GM20431 (cell line): ENCODE data around the gene DPM3.
"Not testable (repeated sequence)": the region's sequence is repeated elsewhere in the genome, so short reads cannot be mapped to it uniquely, and the experiment has no call there.

Source experiments
- in situ Hi-C: fragments of 300-500 bp; cut with MseI, MboI; formaldehyde crosslinking; loops from one replicate; pipeline ENCODE4 v1.15.0; 2020; ENCODE audit warnings: low sequenced_read_pairs; ENCODE audit not compliant: unreplicated experiment

Gene DPM3

GRCh38 chr1:155163785-155164184, 23.5 kb upstream of the DPM3 start:
- in situ Hi-C loops: loop anchor here (5.0 kb wide), 1 partner anchor 66 kb away; no protein-coding TSS in a partner anchor

GRCh38 chr1:155162631-155163030, 22.3 kb upstream of the DPM3 start:
- in situ Hi-C loops: loop anchor here (5.0 kb wide), 1 partner anchor 65 kb away; no protein-coding TSS in a partner anchor

- in situ Hi-C loops: loop anchor here (5.0 kb wide), 1 partner anchor 63 kb away; no protein-coding TSS in a partner anchor
Observed at GRCh38 chr1:155160128-155160527, 19.8 kb upstream of the DPM3 start.

GRCh38 chr1:155158991-155159390, 18.7 kb upstream of the DPM3 start:
- in situ Hi-C loops: no loop called here

GRCh38 chr1:155155996-155156643, 15.8 kb upstream of the DPM3 start:
- in situ Hi-C loops: not testable (repeated sequence)

- in situ Hi-C loops: no loop called here
Observed at GRCh38 chr1:155145491-155145890, 5.2 kb upstream of the DPM3 start.

DNA sequence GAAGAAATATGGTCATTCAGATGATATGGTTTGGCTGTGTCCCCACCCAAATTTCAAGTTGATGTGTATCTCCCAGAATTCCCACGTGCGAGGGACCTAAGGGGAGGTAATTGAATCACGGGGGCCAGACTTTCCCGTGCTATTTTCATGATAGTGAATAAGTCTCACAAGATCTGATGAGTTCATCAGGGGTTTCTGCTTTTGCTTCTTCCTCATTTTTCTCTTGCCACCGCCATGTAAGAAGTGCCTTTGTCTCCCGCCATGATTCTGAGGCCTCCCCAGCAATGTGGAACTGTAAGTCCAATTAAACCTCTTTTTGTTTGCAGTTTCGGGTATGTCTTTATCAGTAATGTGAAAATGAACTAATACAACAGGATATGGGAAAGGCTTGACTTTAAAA, 1.4 kb upstream of the DPM3 start:
- in situ Hi-C loops: no loop called here

- in situ Hi-C loops: no loop called here
Observed at GRCh38 chr1:155140630-155140953, 261 bp upstream of the DPM3 start.

DNA sequence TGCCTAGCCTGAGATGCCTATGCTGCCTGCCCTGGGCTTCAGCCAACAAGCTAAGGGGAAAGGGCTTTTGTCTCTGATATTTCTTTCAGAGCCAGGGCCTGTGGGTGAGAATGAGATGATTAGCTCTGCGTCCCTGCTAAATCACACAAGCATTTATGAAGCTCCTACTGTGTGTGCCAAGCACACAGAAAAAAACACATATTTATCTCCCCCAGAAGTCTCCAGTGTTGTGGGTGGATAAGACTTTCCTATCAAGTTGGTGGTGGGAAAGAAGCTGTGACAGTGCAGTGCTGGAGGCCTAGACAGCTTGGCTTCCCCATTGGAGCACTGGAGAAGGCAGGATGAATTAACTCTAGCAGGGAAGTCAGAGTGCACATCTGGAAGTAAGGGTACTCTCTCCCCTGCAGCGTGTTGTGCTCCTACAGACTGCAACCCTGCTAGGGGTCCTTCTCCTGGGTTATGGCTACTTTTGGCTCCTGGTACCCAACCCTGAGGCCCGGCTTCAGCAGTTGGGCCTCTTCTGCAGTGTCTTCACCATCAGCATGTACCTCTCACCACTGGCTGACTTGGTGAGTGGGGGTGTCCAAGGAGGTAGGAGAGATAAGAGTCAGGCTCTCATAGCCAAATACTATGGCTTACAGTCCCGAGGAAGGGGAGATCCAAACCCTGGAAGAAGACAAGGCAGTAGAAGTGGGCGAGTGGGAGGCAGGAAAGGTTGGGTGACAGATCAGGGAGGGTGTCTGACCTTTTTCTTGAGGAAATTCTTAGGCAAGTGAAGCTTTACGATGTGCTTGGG, 3.0 kb downstream of the DPM3 start:
- in situ Hi-C loops: no loop called here

- in situ Hi-C loops: no loop called here
Observed at GRCh38 chr1:155136748-155137147, 3.6 kb downstream of the DPM3 start.

GRCh38 chr1:155135415-155136028, 4.8 kb downstream of the DPM3 start, which contains the start of gene SLC50A1:
TSS of gene SLC50A1 (plus strand) at chr1:155135852. CDS start at chr1:155135912, 60 bp downstream.
- in situ Hi-C loops: no loop called here

DNA sequence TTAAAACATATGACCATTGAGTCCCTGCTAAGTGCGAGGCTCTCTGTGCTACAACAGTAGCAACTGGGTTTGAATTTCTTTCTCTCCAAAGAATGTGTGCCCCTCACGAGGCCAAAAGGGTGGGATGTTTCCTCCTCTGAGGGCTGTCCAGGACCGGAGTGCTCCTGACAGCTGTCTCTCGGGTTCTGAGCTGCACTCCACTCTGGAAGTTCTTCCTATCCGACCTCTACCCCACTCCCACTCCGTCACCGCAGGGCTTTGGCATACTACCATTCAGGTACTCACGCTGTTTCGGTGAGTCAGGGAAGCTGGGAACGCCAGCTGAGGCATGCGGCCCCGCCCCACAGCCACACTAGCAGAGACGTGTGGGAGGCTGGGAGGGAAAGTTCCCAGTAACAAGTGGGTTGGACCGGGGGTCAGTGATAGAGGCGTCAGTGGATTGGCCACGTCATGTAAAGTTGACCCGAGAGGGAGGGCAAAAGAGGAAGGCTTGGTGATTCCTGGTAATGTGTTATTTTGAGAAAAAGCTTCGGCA, 5.4 kb downstream of the DPM3 start:
- in situ Hi-C loops: no loop called here

DNA sequence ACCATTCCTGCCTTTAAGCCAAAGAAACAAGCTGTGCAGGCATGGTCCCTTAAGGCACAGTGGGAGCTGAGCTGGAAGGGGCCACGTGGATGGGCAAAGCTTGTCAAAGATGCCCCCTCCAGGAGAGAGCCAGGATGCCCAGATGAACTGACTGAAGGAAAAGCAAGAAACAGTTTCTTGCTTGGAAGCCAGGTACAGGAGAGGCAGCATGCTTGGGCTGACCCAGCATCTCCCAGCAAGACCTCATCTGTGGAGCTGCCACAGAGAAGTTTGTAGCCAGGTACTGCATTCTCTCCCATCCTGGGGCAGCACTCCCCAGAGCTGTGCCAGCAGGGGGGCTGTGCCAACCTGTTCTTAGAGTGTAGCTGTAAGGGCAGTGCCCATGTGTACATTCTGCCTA, 6.0 kb downstream of the DPM3 start:
- in situ Hi-C loops: no loop called here

- in situ Hi-C loops: no loop called here
Observed at GRCh38 chr1:155133799-155134281, 6.5 kb downstream of the DPM3 start.

GRCh38 chr1:155131856-155132255, 8.5 kb downstream of the DPM3 start:
- in situ Hi-C loops: no loop called here

DNA sequence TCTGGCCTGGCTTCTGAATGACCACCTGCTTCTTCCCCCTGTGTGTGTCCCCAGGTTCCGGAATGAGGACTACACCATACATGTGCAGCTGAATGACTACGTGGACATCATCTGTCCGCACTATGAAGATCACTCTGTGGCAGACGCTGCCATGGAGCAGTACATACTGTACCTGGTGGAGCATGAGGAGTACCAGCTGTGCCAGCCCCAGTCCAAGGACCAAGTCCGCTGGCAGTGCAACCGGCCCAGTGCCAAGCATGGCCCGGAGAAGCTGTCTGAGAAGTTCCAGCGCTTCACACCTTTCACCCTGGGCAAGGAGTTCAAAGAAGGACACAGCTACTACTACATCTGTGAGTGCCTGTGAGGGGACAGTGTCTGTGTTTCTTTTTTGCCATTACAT, 9.0 kb downstream of the DPM3 start:
- in situ Hi-C loops: no loop called here

GRCh38 chr1:155130272-155131006, 9.9 kb downstream of the DPM3 start:
- in situ Hi-C loops: no loop called here

DNA sequence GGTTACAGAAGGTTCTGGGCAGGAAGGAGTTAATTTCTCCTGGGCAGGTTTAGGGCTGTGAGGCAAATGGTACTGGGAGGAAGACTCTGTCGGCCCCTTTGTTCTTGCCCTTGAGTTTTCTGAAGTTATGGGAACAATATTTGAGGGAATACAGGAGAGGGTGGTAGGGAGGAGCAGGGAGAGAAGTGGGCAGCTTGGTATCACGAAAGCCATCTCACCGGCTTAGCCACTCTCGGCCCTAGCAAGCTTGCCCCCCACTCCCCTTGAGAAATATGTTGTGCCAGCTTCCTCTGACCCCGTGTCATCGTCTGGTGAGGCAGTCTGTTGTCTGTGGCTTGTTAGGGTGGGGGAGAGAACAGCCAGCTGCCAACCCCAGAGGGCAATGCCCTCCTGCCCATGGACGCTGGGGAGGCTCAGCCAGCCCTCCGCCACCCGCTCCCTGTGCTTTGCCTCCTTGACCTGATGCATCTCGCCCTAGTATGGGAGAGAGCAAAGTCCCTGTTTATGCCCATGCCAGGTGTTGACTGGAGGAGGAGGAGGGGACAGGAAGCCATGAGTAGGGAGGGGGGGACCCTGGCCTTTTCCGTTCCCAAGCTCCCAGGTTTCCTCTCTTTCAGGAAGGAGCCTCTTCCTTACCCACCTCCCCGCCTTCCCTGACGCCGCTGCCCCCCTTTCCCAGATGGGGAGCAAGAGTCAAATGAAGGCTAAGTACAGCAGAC, 11.4 kb downstream of the DPM3 start:
- in situ Hi-C loops: no loop called here

DNA sequence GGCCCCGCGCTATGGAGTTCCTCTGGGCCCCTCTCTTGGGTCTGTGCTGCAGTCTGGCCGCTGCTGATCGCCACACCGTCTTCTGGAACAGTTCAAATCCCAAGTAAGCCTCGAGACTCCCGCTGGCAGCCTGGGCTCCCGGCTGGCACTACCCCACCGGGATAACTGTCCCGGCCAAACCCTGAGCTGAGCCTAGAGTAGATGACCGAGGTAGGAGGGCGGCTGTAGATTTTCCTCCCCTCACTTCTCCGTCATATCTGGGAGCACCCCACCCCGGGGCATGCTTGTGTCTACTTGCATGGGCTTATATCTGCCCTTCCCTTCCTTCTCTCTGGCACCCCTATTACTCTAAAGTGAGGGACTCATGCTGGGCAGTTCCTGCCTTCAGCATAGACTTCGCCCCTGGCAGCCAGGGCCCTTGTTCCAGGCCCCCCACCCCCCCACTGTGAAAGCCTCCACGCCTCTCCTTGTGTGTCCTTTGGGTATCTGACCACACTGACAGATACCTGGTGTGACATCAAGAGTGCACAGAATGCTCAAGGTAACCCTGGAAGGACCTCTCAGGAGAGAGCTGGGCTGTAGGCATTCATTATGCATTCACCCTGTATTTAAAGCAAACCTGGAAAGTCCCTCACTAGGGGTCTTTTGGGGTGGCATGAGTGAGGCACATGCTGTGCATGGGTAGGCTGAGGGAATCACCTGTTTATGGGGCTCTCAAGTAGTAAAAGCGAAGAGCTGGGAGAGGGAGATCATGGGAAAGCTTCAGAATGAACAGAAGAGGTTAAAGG, 12.2 kb downstream of the DPM3 start:
- in situ Hi-C loops: no loop called here
